ENCODE results near the gene ANGPTL5.
"Not testable (repeated sequence)": the region's sequence is repeated elsewhere in the genome, so short reads cannot be mapped to it uniquely, and the experiment has no call there.

Gene ANGPTL5

GRCh38 chr11:101866619-101867491 lies 49.5 kb downstream of the ANGPTL5 start:
- no peak overlapping the region for H3K4me3 ChIP-seq (ENCODE audit: low read depth, low read length)
- TF ChIP-seq, protein P1, sequence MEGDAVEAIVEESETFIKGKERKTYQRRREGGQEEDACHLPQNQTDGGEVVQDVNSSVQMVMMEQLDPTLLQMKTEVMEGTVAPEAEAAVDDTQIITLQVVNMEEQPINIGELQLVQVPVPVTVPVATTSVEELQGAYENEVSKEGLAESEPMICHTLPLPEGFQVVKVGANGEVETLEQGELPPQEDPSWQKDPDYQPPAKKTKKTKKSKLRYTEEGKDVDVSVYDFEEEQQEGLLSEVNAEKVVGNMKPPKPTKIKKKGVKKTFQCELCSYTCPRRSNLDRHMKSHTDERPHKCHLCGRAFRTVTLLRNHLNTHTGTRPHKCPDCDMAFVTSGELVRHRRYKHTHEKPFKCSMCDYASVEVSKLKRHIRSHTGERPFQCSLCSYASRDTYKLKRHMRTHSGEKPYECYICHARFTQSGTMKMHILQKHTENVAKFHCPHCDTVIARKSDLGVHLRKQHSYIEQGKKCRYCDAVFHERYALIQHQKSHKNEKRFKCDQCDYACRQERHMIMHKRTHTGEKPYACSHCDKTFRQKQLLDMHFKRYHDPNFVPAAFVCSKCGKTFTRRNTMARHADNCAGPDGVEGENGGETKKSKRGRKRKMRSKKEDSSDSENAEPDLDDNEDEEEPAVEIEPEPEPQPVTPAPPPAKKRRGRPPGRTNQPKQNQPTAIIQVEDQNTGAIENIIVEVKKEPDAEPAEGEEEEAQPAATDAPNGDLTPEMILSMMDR (IDR thresholded peaks at IDR 0.05; ENCODE audit: borderline replicate concordance, insufficient read depth, low read depth, low read length): no peak

DNA sequence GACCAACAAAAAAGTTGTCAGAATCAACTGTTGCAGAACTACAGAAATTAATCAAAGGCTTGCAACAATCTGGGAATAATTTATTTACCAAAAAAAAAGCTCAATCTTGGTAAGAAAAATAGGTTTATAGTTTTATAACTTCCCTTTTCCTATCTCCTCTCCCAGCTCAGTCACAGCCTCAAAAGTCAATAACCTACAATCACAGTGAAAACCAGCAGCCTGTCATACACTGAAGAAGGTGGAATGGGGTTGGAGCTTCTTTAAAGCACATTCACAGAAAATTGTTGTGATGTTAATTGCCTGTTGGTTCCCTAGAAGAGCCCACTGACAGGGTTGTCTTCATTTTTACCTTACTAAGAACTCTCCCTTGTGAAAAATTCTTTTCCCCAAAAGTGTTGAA lies 52.2 kb downstream of the ANGPTL5 start:
- TF ChIP-seq, protein P1 (IDR thresholded peaks at IDR 0.05; ENCODE audit: borderline replicate concordance, insufficient read depth, low read depth, low read length): no peak
- H3K4me3 ChIP-seq (ENCODE audit: low read depth, low read length): no peak overlapping the region

DNA sequence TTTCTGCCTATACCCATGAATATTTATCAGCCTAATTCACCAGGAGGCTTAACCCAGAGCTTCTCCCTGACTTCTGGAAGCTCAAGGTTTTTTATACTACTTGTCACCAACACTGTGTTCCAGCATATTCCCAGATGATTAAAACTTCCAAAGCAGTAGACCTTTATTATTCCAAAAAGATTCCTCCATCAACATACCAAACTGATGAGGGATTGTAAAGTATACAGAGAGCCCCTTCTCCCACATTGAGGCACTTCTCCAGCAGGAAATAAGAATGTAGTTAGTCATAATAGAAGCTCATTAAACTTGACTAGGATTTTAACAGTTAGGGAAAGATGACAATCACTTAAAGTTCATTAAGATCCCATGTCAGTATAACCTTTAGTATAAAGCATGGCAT lies 53.0 kb downstream of the ANGPTL5 start:
- TF ChIP-seq, protein P1 (IDR thresholded peaks at IDR 0.05; ENCODE audit: borderline replicate concordance, insufficient read depth, low read depth, low read length): no peak
- no peak overlapping the region for H3K4me3 ChIP-seq (ENCODE audit: low read depth, low read length)

- TF ChIP-seq, protein P1 (IDR thresholded peaks at IDR 0.05; ENCODE audit: borderline replicate concordance, insufficient read depth, low read depth, low read length): 0 out of 2 replicates have a peak, but pooled peaks have one; percentile 1
- no peak overlapping the region for H3K4me3 ChIP-seq (ENCODE audit: low read depth, low read length)
Observed at GRCh38 chr11:101862391-101863233, 53.7 kb downstream of the ANGPTL5 start.

- TF ChIP-seq, protein P1 (IDR thresholded peaks at IDR 0.05; ENCODE audit: borderline replicate concordance, insufficient read depth, low read depth, low read length): peak; percentile 68
- no peak overlapping the region for H3K4me3 ChIP-seq (ENCODE audit: low read depth, low read length)
Observed at GRCh38 chr11:101860696-101861427, 55.5 kb downstream of the ANGPTL5 start.

- H3K4me3 ChIP-seq (ENCODE audit: low read depth, low read length): not testable (repeated sequence)
Observed at GRCh38 chr11:101852260-101852659, 64.1 kb downstream of the ANGPTL5 start.

DNA sequence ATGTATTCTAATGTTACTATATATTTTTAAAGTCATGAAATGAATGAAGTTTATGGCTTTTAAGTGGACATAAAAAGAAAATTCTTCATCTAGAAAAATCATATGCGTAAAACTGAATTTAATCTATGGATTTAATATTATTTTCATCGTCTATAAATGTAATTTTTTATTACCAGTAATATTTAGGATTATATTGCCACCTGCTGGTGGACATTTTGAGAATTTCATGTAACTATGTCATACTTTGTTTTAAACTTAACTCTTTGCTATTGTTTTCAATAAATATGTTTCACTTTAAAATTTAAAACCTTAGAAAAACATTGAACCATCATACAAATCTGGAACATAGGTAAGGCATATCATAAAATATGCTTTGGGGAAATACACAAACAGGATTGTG lies 68.1 kb downstream of the ANGPTL5 start:
- TF ChIP-seq, protein P1 (IDR thresholded peaks at IDR 0.05; ENCODE audit: borderline replicate concordance, insufficient read depth, low read depth, low read length): no peak
- no peak overlapping the region for H3K4me3 ChIP-seq (ENCODE audit: low read depth, low read length)
